ENCODE measurements around the gene NPHS1.

NPHS1 gene

DNA sequence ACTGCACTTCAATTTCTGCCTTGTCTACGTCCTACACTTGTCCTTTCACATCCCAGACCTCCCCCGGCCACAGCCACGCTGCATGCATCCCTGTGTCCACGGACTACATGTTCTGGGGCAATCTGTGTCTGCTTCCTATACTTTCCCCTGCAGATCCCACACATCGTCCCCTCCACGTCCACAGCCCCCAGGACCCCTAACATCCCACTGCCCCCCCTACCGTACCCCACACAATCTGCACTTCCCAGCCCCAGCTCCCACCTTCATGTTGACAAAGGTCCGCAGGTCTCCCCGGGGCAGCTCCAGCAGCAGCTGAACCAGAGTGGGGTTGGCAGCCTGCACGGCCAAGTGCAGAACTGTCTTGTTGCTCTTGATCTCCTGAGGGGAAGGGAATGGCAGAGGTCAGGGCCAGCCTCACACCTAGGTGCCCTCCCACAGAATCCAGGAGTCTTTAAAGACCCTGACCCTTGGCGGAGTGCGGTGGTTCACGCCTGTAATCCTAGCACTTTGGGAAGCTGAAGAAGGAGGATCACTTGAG lies 37.9 kb upstream of the NPHS1 start:
- no peaks in the 10 kb centered on the region for H3K4me1 ChIP-seq (ENCODE audit: control insufficient read depth, insufficient read depth, low read length)
- peaks cover 39% of the 10 kb centered on the region for H3K36me3 ChIP-seq (ENCODE audit: control insufficient read depth, insufficient read depth, low read length)
- no peak overlapping the region for H3K4me3 ChIP-seq (ENCODE audit: low read depth, low read length)
- no peaks in the 10 kb centered on the region for H3K27me3 ChIP-seq (ENCODE audit: control insufficient read depth, insufficient read depth, low read length)
- no peaks in the 10 kb centered on the region for H3K9me3 ChIP-seq (ENCODE audit: control insufficient read depth, insufficient read depth, low read length)
- no peak overlapping the region for H3K9ac ChIP-seq (ENCODE audit: low read depth, low read length)

DNA sequence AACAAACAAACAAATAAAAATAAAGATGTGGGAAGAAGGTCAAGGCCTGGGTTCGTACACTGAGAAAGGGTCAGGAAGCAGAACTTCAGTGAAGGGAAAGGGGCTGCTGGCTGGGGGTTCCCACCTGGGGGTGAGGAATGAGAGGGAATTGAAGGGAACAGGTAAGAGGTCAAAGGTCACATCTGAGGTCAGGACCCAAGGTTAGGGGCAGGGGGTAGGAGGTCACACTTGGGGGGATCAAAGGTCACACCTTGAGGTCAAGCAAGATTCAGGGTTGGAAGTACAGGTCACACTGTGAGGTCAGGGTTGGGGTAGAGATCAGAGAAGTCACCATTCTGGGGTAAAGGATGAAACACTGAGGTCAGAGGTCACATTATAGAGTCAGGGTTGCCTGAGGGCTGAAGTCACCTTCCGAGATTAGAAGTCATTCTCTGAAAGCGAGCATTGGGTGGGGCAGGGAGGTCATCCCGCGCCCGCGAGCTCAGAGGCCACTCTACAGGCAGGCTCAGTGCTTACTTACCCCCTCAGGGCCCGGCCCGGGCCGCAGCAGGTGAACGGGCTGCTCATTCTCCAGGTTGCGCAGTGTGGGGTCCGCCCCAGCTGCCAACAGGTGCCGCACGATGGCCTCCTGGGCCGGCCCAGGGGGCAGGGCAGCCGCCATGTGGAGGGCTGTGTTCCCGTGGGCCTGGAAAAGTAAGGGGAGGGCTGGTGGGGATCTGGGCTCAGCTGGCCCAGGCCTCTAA lies 37.2 kb upstream of the NPHS1 start:
- Histone ChIP-seq H3K4me1 (ENCODE audit: control insufficient read depth, insufficient read depth, low read length) (no peaks in the 10 kb centered on the region), H3K4me3 (ENCODE audit: low read depth, low read length) (no peak overlapping the region), H3K36me3 (ENCODE audit: control insufficient read depth, insufficient read depth, low read length) (peaks cover 39% of the 10 kb centered on the region), H3K9me3 (ENCODE audit: control insufficient read depth, insufficient read depth, low read length) (no peaks in the 10 kb centered on the region), H3K27me3 (ENCODE audit: control insufficient read depth, insufficient read depth, low read length) (no peaks in the 10 kb centered on the region), H3K9ac (ENCODE audit: low read depth, low read length) (no peak overlapping the region)

DNA sequence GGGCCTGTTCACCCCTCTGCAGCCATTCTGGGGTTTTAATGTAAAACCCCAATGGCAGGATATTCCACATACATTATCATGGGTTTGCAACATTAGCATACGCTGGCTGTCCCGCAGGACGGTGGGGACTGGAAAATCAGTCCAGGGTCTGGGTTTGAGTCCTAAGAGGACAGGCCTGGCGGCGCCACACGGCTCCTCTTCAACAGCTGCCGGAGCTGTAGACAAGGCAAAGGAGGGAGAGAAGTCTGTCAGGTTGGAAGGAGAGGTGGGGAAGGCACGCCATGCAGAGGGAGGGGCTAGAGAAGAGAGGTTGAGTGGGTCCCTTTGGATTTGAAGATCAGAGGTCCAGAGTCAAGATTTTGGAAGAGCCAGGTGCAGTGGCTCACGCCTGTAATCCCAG lies 36.1 kb upstream of the NPHS1 start:
- Histone ChIP-seq H3K4me3 (ENCODE audit: low read depth, low read length) (no peak overlapping the region), H3K9ac (ENCODE audit: low read depth, low read length) (no peak overlapping the region), H3K27me3 (ENCODE audit: control insufficient read depth, insufficient read depth, low read length) (no peaks in the 10 kb centered on the region), H3K4me1 (ENCODE audit: control insufficient read depth, insufficient read depth, low read length) (no peaks in the 10 kb centered on the region), H3K36me3 (ENCODE audit: control insufficient read depth, insufficient read depth, low read length) (peaks cover 36% of the 10 kb centered on the region), H3K9me3 (ENCODE audit: control insufficient read depth, insufficient read depth, low read length) (no peaks in the 10 kb centered on the region)

DNA sequence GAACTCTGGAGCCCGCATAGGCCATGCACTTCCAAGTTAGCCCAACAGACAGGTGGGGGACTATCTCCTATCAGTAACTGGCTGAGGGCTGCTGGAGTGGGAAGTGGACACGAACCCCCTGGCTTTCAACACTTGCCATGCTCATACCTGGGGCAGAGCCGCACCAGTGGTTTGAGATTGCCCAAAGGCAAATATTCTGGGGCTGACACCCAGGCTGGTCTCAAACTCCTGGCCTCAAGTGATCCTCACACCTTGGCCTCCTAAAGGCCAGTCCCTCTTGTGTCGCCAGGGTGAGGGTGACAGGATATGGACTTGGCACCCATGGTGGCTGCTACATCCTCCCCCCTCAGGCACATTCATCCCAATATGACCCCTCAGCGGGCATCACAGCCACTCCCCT lies 34.9 kb upstream of the NPHS1 start:
- Histone ChIP-seq H3K27me3 (ENCODE audit: control insufficient read depth, insufficient read depth, low read length) (no peaks in the 10 kb centered on the region), H3K9me3 (ENCODE audit: control insufficient read depth, insufficient read depth, low read length) (no peaks in the 10 kb centered on the region), H3K4me3 (ENCODE audit: low read depth, low read length) (no peak overlapping the region), H3K4me1 (ENCODE audit: control insufficient read depth, insufficient read depth, low read length) (peaks cover 2% of the 10 kb centered on the region), H3K36me3 (ENCODE audit: control insufficient read depth, insufficient read depth, low read length) (peaks cover 36% of the 10 kb centered on the region), H3K9ac (ENCODE audit: low read depth, low read length) (no peak overlapping the region)

DNA sequence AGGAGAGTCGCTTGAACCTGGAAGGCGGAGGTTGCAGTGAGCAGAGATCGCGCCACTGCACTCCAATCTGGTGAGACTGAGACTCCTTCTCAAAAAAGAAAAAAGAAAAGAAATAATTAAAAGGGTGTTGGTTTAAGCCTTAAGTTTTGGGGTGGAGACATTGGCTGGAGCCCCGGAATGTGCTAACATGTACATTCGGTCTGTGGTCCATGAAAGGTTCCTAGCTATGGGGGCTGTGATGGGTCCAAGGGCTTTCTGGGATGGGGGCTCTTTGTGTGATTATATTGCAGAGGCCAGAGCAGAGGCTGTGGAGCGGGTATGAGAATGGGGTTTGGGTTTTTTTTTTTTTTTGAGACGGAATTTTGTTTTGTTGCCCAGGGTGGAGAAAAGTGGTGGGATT lies 33.6 kb upstream of the NPHS1 start:
- peaks cover 30% of the 10 kb centered on the region for H3K36me3 ChIP-seq (ENCODE audit: control insufficient read depth, insufficient read depth, low read length)

DNA sequence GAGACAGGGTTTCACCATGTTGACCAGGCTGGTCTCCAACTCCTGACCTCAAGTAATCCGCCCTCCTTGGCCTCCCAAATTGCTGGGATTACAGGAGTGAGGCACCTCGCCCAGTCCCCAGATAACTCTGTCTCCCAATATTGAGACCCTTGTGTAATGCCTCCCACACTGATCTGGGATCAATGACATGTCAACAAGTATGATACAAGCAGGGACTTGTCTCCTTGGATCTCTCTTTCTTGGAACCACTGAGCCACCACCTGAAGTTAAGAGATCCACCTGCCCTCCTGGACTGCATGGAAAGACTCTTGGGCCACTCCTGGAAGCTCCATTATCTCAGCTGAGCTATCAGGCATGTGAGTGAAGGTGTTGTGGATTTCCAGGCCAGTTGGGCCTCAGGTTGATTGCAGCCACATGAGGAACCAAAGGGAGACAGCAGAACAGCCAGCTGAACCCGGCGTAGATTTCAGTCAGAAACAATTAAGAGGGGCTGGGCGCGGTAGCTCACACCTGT lies 33.0 kb upstream of the NPHS1 start:
- H3K4me1 ChIP-seq (ENCODE audit: control insufficient read depth, insufficient read depth, low read length) = peaks cover 2% of the 10 kb centered on the region
- H3K36me3 ChIP-seq (ENCODE audit: control insufficient read depth, insufficient read depth, low read length) = peaks cover 25% of the 10 kb centered on the region
- no peak overlapping the region for H3K4me3 ChIP-seq (ENCODE audit: low read depth, low read length)
- H3K27me3 ChIP-seq (ENCODE audit: control insufficient read depth, insufficient read depth, low read length) = no peaks in the 10 kb centered on the region
- H3K9ac ChIP-seq (ENCODE audit: low read depth, low read length) = no peak overlapping the region
- no peaks in the 10 kb centered on the region for H3K9me3 ChIP-seq (ENCODE audit: control insufficient read depth, insufficient read depth, low read length)

More for the DNA sequence above, 33.6 kb upstream of the NPHS1 start:
- H3K27me3 ChIP-seq (ENCODE audit: control insufficient read depth, insufficient read depth, low read length) = no peaks in the 10 kb centered on the region
- H3K9me3 ChIP-seq (ENCODE audit: control insufficient read depth, insufficient read depth, low read length) = no peaks in the 10 kb centered on the region
- peaks cover 2% of the 10 kb centered on the region for H3K4me1 ChIP-seq (ENCODE audit: control insufficient read depth, insufficient read depth, low read length)
- H3K9ac ChIP-seq (ENCODE audit: low read depth, low read length) = no peak overlapping the region
- no peak overlapping the region for H3K4me3 ChIP-seq (ENCODE audit: low read depth, low read length)

DNA sequence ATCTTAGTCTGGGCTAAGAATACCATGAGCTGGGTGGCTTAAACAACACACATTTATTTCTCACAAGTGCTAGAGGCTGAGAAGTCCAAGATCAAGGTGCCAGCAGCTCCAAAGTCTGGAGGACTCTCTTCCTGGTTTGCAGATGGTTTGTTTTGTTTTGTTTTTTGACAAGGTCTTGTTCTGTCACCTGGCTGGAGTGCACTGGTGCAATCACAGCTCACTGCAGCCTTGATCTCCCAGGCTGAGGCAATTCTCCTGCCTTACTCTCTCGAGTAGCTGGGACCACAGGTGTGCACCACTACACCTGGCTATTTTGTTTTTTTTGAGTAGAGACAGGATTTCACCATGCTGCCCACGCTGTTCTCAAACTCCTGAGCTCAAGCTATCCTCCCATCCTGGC lies 31.6 kb upstream of the NPHS1 start:
- peaks cover 14% of the 10 kb centered on the region for H3K36me3 ChIP-seq (ENCODE audit: control insufficient read depth, insufficient read depth, low read length)
- no peak overlapping the region for H3K9ac ChIP-seq (ENCODE audit: low read depth, low read length)
- H3K4me3 ChIP-seq (ENCODE audit: low read depth, low read length) = no peak overlapping the region
- H3K9me3 ChIP-seq (ENCODE audit: control insufficient read depth, insufficient read depth, low read length) = no peaks in the 10 kb centered on the region
- peaks cover 2% of the 10 kb centered on the region for H3K4me1 ChIP-seq (ENCODE audit: control insufficient read depth, insufficient read depth, low read length)
- peaks cover under 1% of the 10 kb centered on the region for H3K27me3 ChIP-seq (ENCODE audit: control insufficient read depth, insufficient read depth, low read length)

DNA sequence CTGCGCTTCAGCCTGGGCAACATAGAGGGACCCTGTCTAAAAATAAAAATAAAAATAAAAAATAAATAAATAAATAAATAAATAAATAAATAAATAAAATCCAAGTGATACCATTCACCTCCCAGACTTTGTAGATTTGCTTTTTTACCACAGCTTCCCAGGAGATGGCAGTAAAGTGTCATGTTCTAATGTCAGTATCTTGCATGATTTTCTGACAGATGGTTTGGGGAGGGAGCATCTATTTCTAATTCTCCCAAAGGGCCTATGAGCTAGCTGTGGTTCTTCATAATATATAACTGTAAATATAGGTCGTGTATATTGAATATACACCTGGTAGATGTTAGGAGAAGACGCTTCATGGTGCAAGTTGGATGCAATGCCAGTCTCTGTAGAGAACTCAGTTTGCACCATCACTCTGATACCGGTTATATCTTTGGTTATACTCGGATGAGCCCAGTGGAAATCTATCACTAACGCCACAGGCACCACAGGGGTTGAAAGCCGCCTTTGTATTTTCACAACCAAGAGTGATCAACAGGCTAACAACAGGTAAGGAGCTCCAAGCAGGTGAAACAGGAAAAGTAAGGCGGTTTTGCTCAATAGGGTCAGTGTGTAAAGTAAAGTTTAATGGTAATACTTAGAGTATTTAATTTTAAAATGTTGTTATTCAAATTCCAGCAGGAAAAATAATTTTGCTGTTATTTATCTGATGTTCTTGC lies 30.0 kb upstream of the NPHS1 start:
- H3K4me3 ChIP-seq (ENCODE audit: low read depth, low read length) = no peak overlapping the region
- peaks cover 2% of the 10 kb centered on the region for H3K4me1 ChIP-seq (ENCODE audit: control insufficient read depth, insufficient read depth, low read length)
- H3K9me3 ChIP-seq (ENCODE audit: control insufficient read depth, insufficient read depth, low read length) = no peaks in the 10 kb centered on the region
- peaks cover 3% of the 10 kb centered on the region for H3K36me3 ChIP-seq (ENCODE audit: control insufficient read depth, insufficient read depth, low read length)
- peaks cover 12% of the 10 kb centered on the region for H3K27me3 ChIP-seq (ENCODE audit: control insufficient read depth, insufficient read depth, low read length)
- no peak overlapping the region for H3K9ac ChIP-seq (ENCODE audit: low read depth, low read length)

DNA sequence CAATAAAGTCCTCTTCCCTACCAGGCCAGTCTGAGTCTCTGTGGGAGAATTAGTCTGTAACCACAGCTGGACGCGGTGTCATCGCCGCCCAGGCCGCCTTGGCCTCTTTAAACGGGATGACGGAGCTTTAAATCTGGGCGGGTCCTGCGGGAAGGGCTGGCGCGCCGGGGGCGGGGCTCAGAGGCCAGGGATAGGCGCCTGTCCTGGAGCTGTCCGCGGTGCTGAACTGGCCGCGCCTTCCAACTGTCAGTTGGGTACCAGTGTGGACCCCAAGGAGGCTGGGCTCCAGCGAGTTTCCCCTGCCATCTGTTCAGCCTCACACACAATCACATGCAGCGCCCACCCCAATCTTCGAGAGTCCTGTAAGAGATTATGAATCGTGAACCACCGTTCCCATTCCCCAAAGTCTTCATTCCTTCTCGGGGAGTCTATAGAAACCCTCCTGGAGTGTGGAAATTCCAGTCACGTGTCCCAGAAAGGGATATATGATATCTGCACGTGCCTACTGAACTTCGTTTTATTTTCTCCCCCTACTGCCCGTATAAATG lies 27.5 kb upstream of the NPHS1 start:
- peak overlapping the region; percentile 12 for H3K4me3 ChIP-seq (ENCODE audit: low read depth, low read length)
- H3K36me3 ChIP-seq (ENCODE audit: control insufficient read depth, insufficient read depth, low read length) = no peaks in the 10 kb centered on the region
- H3K4me1 ChIP-seq (ENCODE audit: control insufficient read depth, insufficient read depth, low read length) = peaks cover 2% of the 10 kb centered on the region
- H3K27me3 ChIP-seq (ENCODE audit: control insufficient read depth, insufficient read depth, low read length) = peaks cover 12% of the 10 kb centered on the region
- no peak overlapping the region for H3K9ac ChIP-seq (ENCODE audit: low read depth, low read length)
- H3K9me3 ChIP-seq (ENCODE audit: control insufficient read depth, insufficient read depth, low read length) = no peaks in the 10 kb centered on the region

DNA sequence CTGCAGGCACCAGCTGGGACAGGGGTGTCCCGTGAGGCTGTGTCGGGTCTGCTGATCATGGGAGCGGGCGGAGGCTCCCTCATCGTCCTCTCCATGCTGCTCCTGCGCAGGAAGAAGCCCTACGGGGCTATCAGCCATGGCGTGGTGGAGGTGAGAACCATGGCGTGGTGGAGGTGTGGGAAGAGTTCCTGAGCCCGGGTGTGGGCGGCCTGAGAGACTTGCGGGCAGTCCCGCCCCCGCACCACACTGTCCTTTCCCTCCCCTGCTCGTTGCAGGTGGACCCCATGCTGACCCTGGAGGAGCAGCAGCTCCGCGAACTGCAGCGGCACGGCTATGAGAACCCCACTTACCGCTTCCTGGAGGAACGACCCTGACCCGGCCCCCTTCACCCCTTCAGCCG lies 26.8 kb upstream of the NPHS1 start:
- no peaks in the 10 kb centered on the region for H3K9me3 ChIP-seq (ENCODE audit: control insufficient read depth, insufficient read depth, low read length)
- no peaks in the 10 kb centered on the region for H3K36me3 ChIP-seq (ENCODE audit: control insufficient read depth, insufficient read depth, low read length)
- peaks cover 2% of the 10 kb centered on the region for H3K4me1 ChIP-seq (ENCODE audit: control insufficient read depth, insufficient read depth, low read length)
- H3K4me3 ChIP-seq (ENCODE audit: low read depth, low read length) = peak overlapping the region; percentile 12
- H3K9ac ChIP-seq (ENCODE audit: low read depth, low read length) = no peak overlapping the region
- H3K27me3 ChIP-seq (ENCODE audit: control insufficient read depth, insufficient read depth, low read length) = peaks cover 12% of the 10 kb centered on the region

DNA sequence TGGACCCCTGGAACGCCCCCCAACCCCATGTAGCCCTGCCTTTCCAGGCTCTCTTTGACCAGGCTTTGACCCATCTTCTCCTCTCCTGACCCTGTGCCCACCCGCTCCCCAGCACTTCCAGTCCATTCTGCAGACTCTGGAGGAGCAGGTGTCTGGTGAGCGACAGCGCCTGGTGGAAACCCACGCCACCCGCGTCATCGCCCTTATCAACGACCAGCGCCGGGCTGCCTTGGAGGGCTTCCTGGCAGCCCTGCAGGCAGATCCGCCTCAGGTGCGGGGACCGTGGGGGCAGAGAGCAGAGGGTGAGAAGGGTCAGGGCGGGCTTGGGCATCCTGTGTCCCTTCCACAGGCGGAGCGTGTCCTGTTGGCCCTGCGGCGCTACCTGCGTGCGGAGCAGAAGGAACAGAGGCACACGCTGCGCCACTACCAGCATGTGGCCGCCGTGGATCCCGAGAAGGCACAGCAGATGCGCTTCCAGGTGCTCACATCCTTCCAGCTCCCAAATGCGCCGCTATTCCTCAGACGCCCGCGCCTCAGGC lies 22.2 kb upstream of the NPHS1 start:
- peaks cover 4% of the 10 kb centered on the region for H3K4me1 ChIP-seq (ENCODE audit: control insufficient read depth, insufficient read depth, low read length)
- no peaks in the 10 kb centered on the region for H3K36me3 ChIP-seq (ENCODE audit: control insufficient read depth, insufficient read depth, low read length)
- H3K9ac ChIP-seq (ENCODE audit: low read depth, low read length) = no peak overlapping the region
- H3K4me3 ChIP-seq (ENCODE audit: low read depth, low read length) = no peak overlapping the region
- H3K27me3 ChIP-seq (ENCODE audit: control insufficient read depth, insufficient read depth, low read length) = peaks cover 12% of the 10 kb centered on the region
- H3K9me3 ChIP-seq (ENCODE audit: control insufficient read depth, insufficient read depth, low read length) = no peaks in the 10 kb centered on the region

Data from iPS-15b (cell line).